Fibroblast of lung (primary cell): ENCODE data around the gene CD151. TPM values are rescaled to one million over a fixed set of nuclear protein-coding genes. Genes with fewer than 3 reads are reported as not detected.

Experiments used
- DNase-seq, 2 donors: peaks; one replicate each; pipeline versions ENCODE4 v3.0.0 to v3.0.0-alpha.2; 2010; ENCODE audit warnings: low read depth in 2 of 2
- H2AFZ ChIP-seq: 2 replicates; pipeline ENCODE4 v1.5.1; 2012; ENCODE audit warnings: low read length, control low read depth, inconsistent platforms
- H3K27ac ChIP-seq: 2 replicates; pipeline ENCODE4 v1.5.1; 2011; ENCODE audit warnings: low read length, control low read depth; ENCODE audit not compliant: insufficient read depth
- H3K27me3 ChIP-seq: 2 replicates; pipeline ENCODE4 v1.5.1; 2011; ENCODE audit warnings: mild to moderate bottlenecking, low read length; ENCODE audit not compliant: control insufficient read depth, insufficient read depth
- H3K36me3 ChIP-seq: 2 replicates; pipeline ENCODE4 v1.5.1; 2011; ENCODE audit warnings: low read length; ENCODE audit not compliant: control insufficient read depth, insufficient read depth
- H3K4me1 ChIP-seq: 2 replicates; pipeline ENCODE4 v1.5.1; 2011; ENCODE audit warnings: low read length; ENCODE audit not compliant: control insufficient read depth, insufficient read depth; ENCODE audit errors: extremely low read depth
- H3K4me2 ChIP-seq: 2 replicates; pipeline ENCODE4 v1.5.1; 2011; ENCODE audit warnings: low read length, control low read depth; ENCODE audit not compliant: insufficient read depth; ENCODE audit errors: extremely low read depth
- H3K4me3 ChIP-seq, 4 experiments: fragments of 200-600 bp in 1 of 4; sonication (generic) in 1 of 4; replicated peaks in 1 of 4; 2 replicates each; pipeline ENCODE4 v1.5.1; 2011 to 2016; ENCODE audit warnings: low read length in 4 of 4, low read depth in 3 of 4, mild to moderate bottlenecking in 3 of 4, control low read depth in 2 of 4, inconsistent platforms in 1 of 4, mixed read lengths in 1 of 4; ENCODE audit not compliant: insufficient read depth in 1 of 4; ENCODE audit errors: control extremely low read depth in 1 of 4
- H3K79me2 ChIP-seq: 2 replicates; pipeline ENCODE4 v1.5.1; 2012; ENCODE audit warnings: mild to moderate bottlenecking, low read length, inconsistent platforms; ENCODE audit not compliant: control insufficient read depth, insufficient read depth
- H3K9ac ChIP-seq: 2 replicates; pipeline ENCODE4 v1.5.1; 2011; ENCODE audit warnings: mild to moderate bottlenecking, low read length, control low read depth; ENCODE audit not compliant: insufficient read depth
- H3K9me3 ChIP-seq: 2 replicates; pipeline ENCODE4 v1.5.1; 2012; ENCODE audit warnings: low read depth, low read length; ENCODE audit not compliant: control insufficient read depth, insufficient read depth
- H4K20me1 ChIP-seq: 2 replicates; pipeline ENCODE4 v1.5.1; 2011; ENCODE audit warnings: low read length; ENCODE audit not compliant: control insufficient read depth, insufficient read depth; ENCODE audit errors: extremely low read depth
- EZH2 ChIP-seq: IDR thresholded peaks from 2 replicates; pipeline ENCODE4 v1.5.1; 2012; ENCODE audit warnings: low read length, control low read depth, mild to moderate bottlenecking; ENCODE audit errors: missing control alignments
- polyA plus RNA-seq, 2 donors: library from polyadenylated mRNA; depleted of rRNA in 1 of 2; stranded (reverse) in 1 of 2; unstranded in 1 of 2; fragments of >200 nt; gene quantifications; 2 replicates each; pipeline ENCODE4 v1.2.1, GENCODE V29; 2011 to 2012; ENCODE audit warnings: missing spikeins in 1 of 2
- total RNA-seq: library from RNA; depleted of rRNA; stranded (reverse); fragments of >200 nt; gene quantifications from 2 replicates; pipeline ENCODE4 v1.2.1, GENCODE V29; 2014
- TF ChIP-seq, protein P1 (sequence below), 2 donors: IDR thresholded peaks in 1 of 2; conservative IDR thresholded peaks in 1 of 2; 1 replicate in 1 of 2; 2 replicates in 1 of 2; pipeline ENCODE4 v1.5.1; 2011 to 2012; ENCODE audit warnings: low read length in 2 of 2, control low read depth in 1 of 2, inconsistent platforms in 1 of 2, low read depth in 1 of 2, mild to moderate bottlenecking in 1 of 2

CD151 gene
- total and polyA plus RNA-seq, 2 donors (not counting 1 experiment from before 2014, with no cell fraction given) = 547 to 711 TPM

DNA sequence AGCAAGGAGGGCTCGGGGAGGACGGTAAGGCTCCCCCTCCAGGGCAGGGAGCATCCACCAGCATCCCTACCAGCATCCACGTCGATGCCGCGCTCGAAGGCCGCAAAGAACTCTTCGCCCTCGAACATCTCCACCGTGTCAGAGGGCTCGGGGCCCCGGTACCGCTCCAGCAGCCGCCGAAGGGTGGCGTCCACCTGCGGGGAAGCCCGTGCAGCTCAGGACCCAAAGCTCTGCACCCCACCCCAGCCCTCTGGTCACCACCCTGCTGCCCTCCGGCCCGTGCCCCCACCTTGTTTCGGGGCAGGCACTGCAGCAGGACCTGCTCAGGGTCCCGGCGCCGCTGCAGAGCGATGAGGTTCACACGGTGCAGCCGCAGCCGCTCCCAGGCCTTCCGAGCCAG is 32.3 kb upstream of the CD151 start:
- Histone ChIP-seq H3K27ac (no peak overlapping the region), H3K9ac (no peak overlapping the region), H3K4me3 (no peak overlapping the region), H4K20me1 (no peaks in the 10 kb centered on the region), H3K4me1 (peaks cover 17% of the 10 kb centered on the region), H3K79me2 (peaks cover 7% of the 10 kb centered on the region), H2AFZ (no peak overlapping the region), H3K9me3 (no peaks in the 10 kb centered on the region), H3K4me2 (no peak overlapping the region), H3K27me3 (no peaks in the 10 kb centered on the region), H3K36me3 (peaks cover 20% of the 10 kb centered on the region)
- TF ChIP-seq, protein P1, sequence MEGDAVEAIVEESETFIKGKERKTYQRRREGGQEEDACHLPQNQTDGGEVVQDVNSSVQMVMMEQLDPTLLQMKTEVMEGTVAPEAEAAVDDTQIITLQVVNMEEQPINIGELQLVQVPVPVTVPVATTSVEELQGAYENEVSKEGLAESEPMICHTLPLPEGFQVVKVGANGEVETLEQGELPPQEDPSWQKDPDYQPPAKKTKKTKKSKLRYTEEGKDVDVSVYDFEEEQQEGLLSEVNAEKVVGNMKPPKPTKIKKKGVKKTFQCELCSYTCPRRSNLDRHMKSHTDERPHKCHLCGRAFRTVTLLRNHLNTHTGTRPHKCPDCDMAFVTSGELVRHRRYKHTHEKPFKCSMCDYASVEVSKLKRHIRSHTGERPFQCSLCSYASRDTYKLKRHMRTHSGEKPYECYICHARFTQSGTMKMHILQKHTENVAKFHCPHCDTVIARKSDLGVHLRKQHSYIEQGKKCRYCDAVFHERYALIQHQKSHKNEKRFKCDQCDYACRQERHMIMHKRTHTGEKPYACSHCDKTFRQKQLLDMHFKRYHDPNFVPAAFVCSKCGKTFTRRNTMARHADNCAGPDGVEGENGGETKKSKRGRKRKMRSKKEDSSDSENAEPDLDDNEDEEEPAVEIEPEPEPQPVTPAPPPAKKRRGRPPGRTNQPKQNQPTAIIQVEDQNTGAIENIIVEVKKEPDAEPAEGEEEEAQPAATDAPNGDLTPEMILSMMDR (conservative IDR thresholded peaks at IDR 0.05 in 1 of 2, IDR thresholded peaks at IDR 0.05 in 1 of 2; ENCODE audit: low read depth in 1 of 2, low read length in 2 of 2) = no peak
- no peak for TF ChIP-seq EZH2
- DNase-seq = no peak

DNA sequence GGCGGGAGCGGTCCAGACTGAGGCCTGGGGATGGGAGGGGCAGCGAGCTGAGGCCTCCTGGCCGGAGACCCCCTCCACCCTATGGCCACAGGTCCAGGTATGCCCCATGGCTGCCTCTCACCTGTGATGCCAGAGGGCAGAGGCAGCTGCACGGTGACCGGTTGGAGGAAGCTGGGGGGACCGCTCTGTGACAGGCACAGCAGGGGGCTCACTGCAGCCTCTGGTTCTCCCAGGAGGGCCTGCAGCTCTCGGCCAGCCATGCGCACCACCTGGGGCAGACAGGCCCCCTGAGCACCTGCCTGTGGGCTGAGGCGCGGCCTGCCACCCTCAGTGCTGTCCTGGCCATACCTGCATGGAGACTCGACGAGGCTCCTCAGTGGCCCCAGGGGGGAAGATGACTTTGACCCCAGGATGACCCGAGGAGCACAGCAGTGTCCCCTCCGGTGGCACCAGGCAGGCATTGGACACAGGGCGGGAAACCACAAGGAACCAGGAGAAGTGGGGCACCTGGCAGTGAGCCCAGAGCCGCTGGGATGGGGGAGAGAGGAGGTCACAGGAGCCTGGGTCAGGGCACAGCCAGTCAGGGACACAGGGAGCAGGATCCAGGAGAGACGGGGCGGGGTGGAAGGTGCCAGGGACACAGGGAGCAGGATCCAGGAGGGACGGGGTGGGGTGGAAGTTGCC is 31.5 kb upstream of the CD151 start:
- DNase-seq = no peak
- Histone ChIP-seq H3K4me3 (no peak overlapping the region), H2AFZ (no peak overlapping the region), H3K9me3 (no peaks in the 10 kb centered on the region), H3K79me2 (peaks cover 3% of the 10 kb centered on the region), H3K4me2 (no peak overlapping the region), H3K36me3 (peaks cover 20% of the 10 kb centered on the region), H4K20me1 (no peaks in the 10 kb centered on the region), H3K4me1 (peaks cover 17% of the 10 kb centered on the region), H3K27me3 (no peaks in the 10 kb centered on the region), H3K27ac (no peak overlapping the region), H3K9ac (no peak overlapping the region)
- TF ChIP-seq, protein P1 (conservative IDR thresholded peaks at IDR 0.05 in 1 of 2, IDR thresholded peaks at IDR 0.05 in 1 of 2; ENCODE audit: low read depth in 1 of 2, low read length in 2 of 2) = no peak
- TF ChIP-seq EZH2 = no peak

DNA sequence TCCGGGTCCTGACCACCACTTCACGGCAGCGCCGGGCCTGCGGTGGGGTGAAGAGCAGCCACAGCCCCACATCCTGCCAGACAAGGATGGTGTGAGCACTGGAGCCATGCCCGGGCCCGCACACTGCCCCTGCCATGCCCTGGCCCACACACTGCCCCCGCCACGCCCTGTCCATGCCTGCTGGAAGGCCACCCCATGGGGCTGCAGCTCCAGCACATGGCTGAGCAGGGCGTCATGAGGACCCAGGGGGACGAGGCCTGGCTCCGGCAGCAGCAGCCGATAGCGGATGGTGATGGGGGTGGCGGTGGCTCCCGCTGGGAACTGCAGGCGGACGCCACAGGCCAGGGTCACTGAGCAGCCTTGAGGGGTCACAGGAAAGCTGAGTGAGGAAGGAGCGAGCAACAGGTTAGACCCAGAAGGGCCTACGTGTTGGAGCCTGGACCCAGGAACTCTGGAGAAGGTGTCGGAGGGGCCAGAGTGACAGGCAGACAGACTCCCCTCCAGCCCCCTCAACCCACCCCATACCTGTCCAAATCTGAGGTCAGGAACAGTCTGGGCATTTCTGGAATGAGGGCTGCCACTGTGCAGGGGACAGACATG is 30.6 kb upstream of the CD151 start:
- no peaks in the 10 kb centered on the region for H3K27me3 ChIP-seq
- no peak overlapping the region for H3K27ac ChIP-seq
- no peak overlapping the region for H3K9ac ChIP-seq
- DNase-seq = no peak
- H3K9me3 ChIP-seq = no peaks in the 10 kb centered on the region
- no peak overlapping the region for H3K4me2 ChIP-seq
- no peaks in the 10 kb centered on the region for H4K20me1 ChIP-seq
- H3K4me1 ChIP-seq = peaks cover 10% of the 10 kb centered on the region
- TF ChIP-seq EZH2 = no peak
- TF ChIP-seq, protein P1 (conservative IDR thresholded peaks at IDR 0.05 in 1 of 2, IDR thresholded peaks at IDR 0.05 in 1 of 2; ENCODE audit: low read depth in 1 of 2, low read length in 2 of 2) = no peak
- H3K79me2 ChIP-seq = no peaks in the 10 kb centered on the region
- no peak overlapping the region for H2AFZ ChIP-seq
- H3K36me3 ChIP-seq = peaks cover 20% of the 10 kb centered on the region
- no peak overlapping the region for H3K4me3 ChIP-seq
